Transverse colon (tissue), 4 donors: Measurements from ENCODE around the gene LRRC47. TPM values are rescaled to one million over a fixed set of nuclear protein-coding genes. Genes with fewer than 3 reads are reported as not detected.

Experiments used
- DNase-seq: peaks from one replicate; pipeline ENCODE4 v3.0.0-alpha.2; 2019
- H3K27ac ChIP-seq, 4 donors: fragments of 200-600 bp; sonication (generic); 2 replicates each; pipeline ENCODE4 v1.5.1; 2016 to 2018; ENCODE audit warnings: inconsistent platforms in 4 of 4
- H3K27me3 ChIP-seq: fragments of 200-600 bp; sonication (generic); 2 replicates; pipeline ENCODE4 v1.5.1; 2017; ENCODE audit warnings: inconsistent platforms
- H3K36me3 ChIP-seq, 4 donors: fragments of 200-600 bp; sonication (generic); 2 replicates each; pipeline ENCODE4 v1.5.1; 2017 to 2019; ENCODE audit warnings: inconsistent platforms in 4 of 4
- H3K4me1 ChIP-seq, 4 donors: fragments of 200-600 bp; sonication (generic); 2 replicates each; pipeline ENCODE4 v1.5.1; 2017 to 2020; ENCODE audit warnings: inconsistent platforms in 4 of 4
- H3K4me3 ChIP-seq, 4 donors: fragments of 200-600 bp; sonication (generic); 1 replicate in 1 of 4; 2 replicates in 3 of 4; pipeline versions ENCODE4 v1.5.1 to v1.6.1; 2017 to 2019; ENCODE audit warnings: inconsistent platforms in 4 of 4
- H3K9me3 ChIP-seq, 2 donors: fragments of 200-600 bp; sonication (generic); 2 replicates each; pipeline ENCODE4 v1.5.1; 2017 to 2019; ENCODE audit warnings: inconsistent platforms in 2 of 2
- EP300 ChIP-seq: sonication (generic); formaldehyde crosslinking; IDR thresholded peaks from one replicate; pipeline ENCODE4 v1.6.1; 2017; ENCODE audit warnings: antibody characterized with exemption, low read depth
- POLR2A ChIP-seq: fragments of 450-650 bp; IDR thresholded peaks from one replicate; pipeline ENCODE4 v1.6.1; 2016; ENCODE audit warnings: antibody characterized with exemption, mild to moderate bottlenecking, moderate library complexity
- POLR2AphosphoS5 ChIP-seq, 3 donors: sonication (generic); formaldehyde crosslinking; IDR thresholded peaks; one replicate each; pipeline ENCODE4 v1.6.1; 2016; ENCODE audit warnings: antibody characterized with exemption in 3 of 3
- WGBS, 2 donors: methylation state at CpG; one replicate each; pipeline ENCODE4 v1.1.5; 2018; ENCODE audit warnings: low coverage in 1 of 2; 5-methylcytosine and 5-hydroxymethylcytosine counted together
- in situ Hi-C, 4 donors: fragments of 200-750 bp; cut with MboI; loops; one replicate each; pipeline versions ENCODE4 v1.15.0 to v1.15.1; 2017; ENCODE audit warnings: low sequenced_read_pairs in 3 of 4, low pct_ligation_motif_present in 1 of 4, low pct_unique_long_range_greater_than_20kb in 1 of 4
- intact Hi-C: fragments of 100-400 bp; cut with DNase I; formaldehyde crosslinking; loops from one replicate; pipeline ENCODE4 v1.15.1; 2023; ENCODE audit warnings: low total_unique reads
- total RNA-seq, 4 donors: library from RNA; depleted of rRNA; stranded (reverse); fragments of >200 nt; gene quantifications; one replicate each; pipeline ENCODE4 v1.1.0, GENCODE V29; 2016
- TF ChIP-seq, protein P1 (sequence below), 5 experiments: fragments of 200-600 bp in 3 of 5; fragments of 450-650 bp in 2 of 5; sonication (generic) in 3 of 5; IDR thresholded peaks; 1 replicate in 2 of 5; 2 replicates in 3 of 5; pipeline ENCODE4 v1.5.1; 2016 to 2017; ENCODE audit warnings: antibody characterized with exemption in 5 of 5, inconsistent platforms in 3 of 5, mild to moderate bottlenecking in 2 of 5, moderate library complexity in 1 of 5

Gene LRRC47
- total RNA-seq, 4 donors from 2014 or later = 30.6 to 50.5 (median 38.0) TPM

DNA sequence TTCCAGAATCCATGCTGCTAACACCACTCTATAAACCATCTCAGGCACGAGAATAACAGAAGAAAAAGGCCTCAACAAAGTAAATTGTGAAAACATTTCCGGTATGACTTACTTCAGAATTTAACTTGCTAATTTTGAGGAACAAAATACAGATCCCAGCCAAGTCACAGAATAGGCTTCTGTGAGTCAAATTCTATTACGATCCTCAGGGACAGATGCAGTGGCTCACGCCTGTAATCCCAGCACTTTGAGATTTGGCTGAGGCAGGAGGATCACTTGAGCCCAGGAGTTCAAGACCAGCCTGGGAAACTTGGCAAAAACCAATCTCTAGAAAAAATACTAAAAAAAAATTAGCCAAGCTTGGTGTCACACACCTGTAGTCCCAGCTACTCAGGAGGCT is 52.9 kb downstream of the LRRC47 start:
- intact Hi-C loops = no loop called here
- Histone ChIP-seq H3K9me3 (no peaks in the 10 kb centered on the region), H3K4me1 (peaks cover 4 to 16% (median 8%) of the 10 kb centered on the region in 4 donors), H3K27me3 (no peaks in the 10 kb centered on the region), H3K36me3 (no peaks in the 10 kb centered on the region), H3K4me3 (no peak overlapping the region), H3K27ac (no peak overlapping the region)
- in situ Hi-C loops = no loop called here
- TF ChIP-seq POLR2A (no peak), EP300 (no peak), POLR2AphosphoS5 (IDR thresholded peaks at IDR 0.05) (no peak)
- TF ChIP-seq, protein P1, sequence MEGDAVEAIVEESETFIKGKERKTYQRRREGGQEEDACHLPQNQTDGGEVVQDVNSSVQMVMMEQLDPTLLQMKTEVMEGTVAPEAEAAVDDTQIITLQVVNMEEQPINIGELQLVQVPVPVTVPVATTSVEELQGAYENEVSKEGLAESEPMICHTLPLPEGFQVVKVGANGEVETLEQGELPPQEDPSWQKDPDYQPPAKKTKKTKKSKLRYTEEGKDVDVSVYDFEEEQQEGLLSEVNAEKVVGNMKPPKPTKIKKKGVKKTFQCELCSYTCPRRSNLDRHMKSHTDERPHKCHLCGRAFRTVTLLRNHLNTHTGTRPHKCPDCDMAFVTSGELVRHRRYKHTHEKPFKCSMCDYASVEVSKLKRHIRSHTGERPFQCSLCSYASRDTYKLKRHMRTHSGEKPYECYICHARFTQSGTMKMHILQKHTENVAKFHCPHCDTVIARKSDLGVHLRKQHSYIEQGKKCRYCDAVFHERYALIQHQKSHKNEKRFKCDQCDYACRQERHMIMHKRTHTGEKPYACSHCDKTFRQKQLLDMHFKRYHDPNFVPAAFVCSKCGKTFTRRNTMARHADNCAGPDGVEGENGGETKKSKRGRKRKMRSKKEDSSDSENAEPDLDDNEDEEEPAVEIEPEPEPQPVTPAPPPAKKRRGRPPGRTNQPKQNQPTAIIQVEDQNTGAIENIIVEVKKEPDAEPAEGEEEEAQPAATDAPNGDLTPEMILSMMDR (IDR thresholded peaks at IDR 0.05) = no peak
- WGBS, 2 donors = 69% methylated on average over 2 to 4 of the region's 4 CpGs
- DNase-seq = no peak

DNA sequence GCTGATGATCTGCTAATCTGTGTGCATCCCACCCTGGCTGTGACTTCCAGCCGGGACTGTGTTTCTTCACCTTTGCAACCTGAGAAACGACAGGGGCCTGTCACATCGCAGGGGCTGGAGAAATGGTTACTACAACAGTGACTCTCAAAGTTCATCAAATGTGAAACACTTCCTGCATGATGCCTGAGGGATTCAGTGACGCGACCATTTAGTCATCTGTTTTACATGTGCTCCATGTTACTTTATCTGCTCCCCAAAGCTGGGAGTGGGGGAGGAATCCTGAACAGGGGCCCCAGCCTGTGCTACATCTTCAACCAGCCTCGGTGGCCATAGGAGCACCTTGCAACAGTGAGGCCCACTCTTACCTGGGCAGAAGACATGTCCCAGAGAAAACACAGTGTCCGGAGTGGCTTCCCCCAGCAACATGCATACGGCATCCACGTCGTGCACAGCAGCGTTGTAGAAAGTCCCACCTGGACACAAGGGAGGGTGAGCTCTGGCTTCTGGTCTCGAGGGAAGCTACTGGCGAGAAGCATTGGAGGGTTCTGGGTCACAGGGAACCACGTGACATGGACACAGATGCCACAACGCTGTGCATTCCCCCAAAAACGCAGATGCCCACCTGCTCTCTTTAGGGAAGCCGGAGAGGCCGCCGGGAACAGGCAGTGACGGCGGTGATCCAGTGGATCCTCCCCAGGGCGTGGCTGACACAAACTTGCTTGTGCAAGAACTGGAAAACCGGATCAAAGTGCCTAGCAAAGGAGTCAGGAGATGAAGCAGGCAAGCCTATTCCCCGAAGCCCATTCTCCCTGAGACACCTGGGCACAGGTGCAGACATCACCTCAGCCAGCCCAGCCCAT is 53.6 kb downstream of the LRRC47 start:
- no peak for DNase-seq
- H3K36me3 ChIP-seq = no peaks in the 10 kb centered on the region

DNA sequence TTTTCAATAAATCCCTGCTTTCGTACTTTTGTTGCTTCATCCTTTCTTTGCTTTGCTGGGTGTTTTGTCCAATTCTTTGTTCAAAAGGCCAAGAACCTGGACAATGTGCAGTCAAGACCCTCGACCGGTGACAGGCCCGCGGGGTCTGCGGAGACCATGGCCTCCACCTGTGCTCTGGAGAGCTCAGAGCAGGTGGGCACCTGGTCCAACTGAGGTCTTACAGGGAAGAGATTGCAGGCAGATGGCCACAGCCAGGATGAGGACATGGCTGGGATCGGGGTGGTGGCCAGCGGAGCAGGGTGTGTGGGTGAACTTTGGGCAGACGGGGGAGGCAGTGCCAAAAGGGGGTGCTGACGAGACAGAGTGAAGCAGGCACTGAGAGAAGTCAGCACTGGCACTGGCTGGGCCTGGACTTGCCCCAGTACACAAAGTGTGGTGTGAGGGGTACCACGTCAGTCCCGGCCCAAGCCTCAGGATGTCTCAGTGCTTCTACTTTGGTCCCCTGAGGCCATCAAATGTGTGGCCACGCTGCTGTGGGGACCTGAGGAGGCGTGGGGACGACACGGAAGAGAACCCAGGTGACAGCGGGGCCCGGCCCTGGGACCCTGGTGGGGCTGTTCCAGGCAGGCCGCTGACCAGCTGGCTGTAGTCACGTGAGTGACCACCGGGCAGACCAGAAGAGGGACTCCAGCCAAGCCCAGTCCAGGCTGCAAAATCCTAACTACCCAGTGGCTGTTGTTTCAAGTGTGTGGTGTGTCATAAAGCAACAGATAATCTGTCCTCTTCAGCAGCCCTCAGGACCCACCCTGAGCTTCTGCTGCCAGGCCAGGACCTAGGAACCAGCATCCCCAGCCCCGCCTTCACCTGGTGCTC is 54.5 kb downstream of the LRRC47 start:
- Histone ChIP-seq H3K27me3 (no peaks in the 10 kb centered on the region), H3K4me3 (no peak overlapping the region), H3K9me3 (no peaks in the 10 kb centered on the region), H3K27ac (no peak overlapping the region), H3K4me1 (peaks cover 0 to 7% (median 0%) of the 10 kb centered on the region in 4 donors), H3K36me3 (no peaks in the 10 kb centered on the region)
- TF ChIP-seq, protein P1 (IDR thresholded peaks at IDR 0.05) = no peak
- no peak for TF ChIP-seq POLR2A
- no peak for TF ChIP-seq POLR2AphosphoS5 (IDR thresholded peaks at IDR 0.05)
- TF ChIP-seq EP300 = no peak
- in situ Hi-C loops = no loop called here
- whole genome bisulfite sequencing, 2 donors = 91 to 98% methylated on average over 9 to 22 of the region's 22 CpGs
- no peak for DNase-seq
- intact Hi-C loops = no loop called here

More for the DNA sequence above, 53.6 kb downstream of the LRRC47 start:
- H3K9me3 ChIP-seq = no peaks in the 10 kb centered on the region
- H3K4me1 ChIP-seq = peaks cover 1 to 13% (median 3%) of the 10 kb centered on the region in 4 donors
- intact Hi-C loops = no loop called here
- 60 to 87% methylated on average over 1 to 24 of the region's 24 CpGs for WGBS, 2 donors
- in situ Hi-C loops = no loop called here
- H3K27ac ChIP-seq = no peak overlapping the region
- H3K4me3 ChIP-seq = no peak overlapping the region
- TF ChIP-seq POLR2AphosphoS5 (IDR thresholded peaks at IDR 0.05) (no peak), EP300 (no peak), POLR2A (no peak)
- TF ChIP-seq, protein P1 (IDR thresholded peaks at IDR 0.05) = no peak
- no peaks in the 10 kb centered on the region for H3K27me3 ChIP-seq

DNA sequence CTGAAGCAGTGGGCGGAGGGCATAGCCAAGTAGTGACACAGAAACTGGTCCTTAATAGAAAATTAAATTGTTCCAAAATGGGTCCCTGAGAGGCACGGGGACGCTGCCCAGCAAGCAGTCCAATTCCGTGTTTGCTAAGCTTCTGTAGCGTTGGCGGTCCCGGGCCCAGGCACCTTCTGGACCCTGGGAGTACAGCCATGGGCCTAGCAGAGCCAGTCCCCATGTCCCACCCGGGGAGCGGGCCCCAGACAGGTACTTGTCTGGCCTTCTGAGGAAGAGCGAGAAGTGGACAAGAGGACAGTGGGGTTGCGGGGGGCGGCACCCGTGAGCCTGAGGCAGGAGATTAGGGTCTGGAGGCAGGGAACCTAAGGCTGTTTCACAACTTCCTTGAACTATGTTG is 55.5 kb downstream of the LRRC47 start:
- no peak overlapping the region for H3K27ac ChIP-seq
- H3K4me3 ChIP-seq = no peak overlapping the region
- DNase-seq = no peak
- intact Hi-C loops = no loop called here
- no peaks in the 10 kb centered on the region for H3K36me3 ChIP-seq
- H3K4me1 ChIP-seq = no peaks in the 10 kb centered on the region
- in situ Hi-C loops = no loop called here
- no peaks in the 10 kb centered on the region for H3K9me3 ChIP-seq
- H3K27me3 ChIP-seq = no peaks in the 10 kb centered on the region
- WGBS, 2 donors = 90% methylated on average over 13 of the region's 13 CpGs; no CpG with 5 or more reads in 1 of the 2 donors
- TF ChIP-seq POLR2AphosphoS5 (IDR thresholded peaks at IDR 0.05) (no peak), POLR2A (no peak), EP300 (no peak)
- TF ChIP-seq, protein P1 (IDR thresholded peaks at IDR 0.05) = no peak
